ENCODE data around the gene CARM1. TPM values are rescaled to one million over a fixed set of nuclear protein-coding genes. Genes with fewer than 3 reads are reported as not detected.
"Not testable (repeated sequence)": the region's sequence is repeated elsewhere in the genome, so short reads cannot be mapped to it uniquely, and the experiment has no call there.

Gene CARM1
- total RNA-seq, 4 donors from 2014 or later = 6.4 to 50.4 (median 18.7) TPM

DNA sequence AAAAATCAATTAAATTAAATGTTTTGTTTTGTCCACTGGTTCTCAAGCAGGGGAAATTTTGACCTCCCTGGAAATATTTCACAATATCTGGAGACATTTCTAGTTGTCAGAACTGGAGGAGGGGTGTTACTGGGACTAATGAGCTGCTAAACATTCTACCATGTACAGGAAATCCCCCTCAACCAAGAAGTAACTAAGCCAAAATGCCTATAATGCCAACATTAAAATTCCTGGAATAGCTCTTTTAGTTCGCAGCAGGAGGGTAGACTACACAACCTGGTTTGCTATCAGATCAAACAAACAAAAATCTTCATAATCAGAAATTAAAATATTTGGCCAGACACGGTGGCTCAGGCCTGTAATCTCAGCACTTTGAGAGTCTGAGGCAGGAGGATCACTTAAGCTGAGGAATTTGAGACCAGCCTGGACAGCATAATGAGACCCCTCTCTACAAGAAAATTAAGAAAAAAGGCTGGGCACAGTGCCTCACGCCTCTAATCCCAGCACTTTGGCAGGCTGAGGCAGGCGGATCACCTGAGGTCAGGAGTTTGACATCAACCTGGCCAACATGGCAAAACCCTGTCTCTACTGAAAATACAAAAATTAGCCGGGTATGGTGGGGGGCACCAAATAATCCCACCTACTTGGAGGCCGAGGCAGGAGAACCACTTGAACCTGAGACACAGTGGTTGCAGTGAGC is 75.8 kb downstream of the CARM1 start:
- no peak overlapping the region for H3K27ac ChIP-seq
- H3K9me3 ChIP-seq = no peaks in the 10 kb centered on the region
- intact Hi-C loops (cut with DNase I; ENCODE audit: low total_unique reads) = no loop called here
- H3K36me3 ChIP-seq = no peaks in the 10 kb centered on the region
- TF ChIP-seq POLR2A (IDR thresholded peaks at IDR 0.05) = no peak
- TF ChIP-seq, protein P1, sequence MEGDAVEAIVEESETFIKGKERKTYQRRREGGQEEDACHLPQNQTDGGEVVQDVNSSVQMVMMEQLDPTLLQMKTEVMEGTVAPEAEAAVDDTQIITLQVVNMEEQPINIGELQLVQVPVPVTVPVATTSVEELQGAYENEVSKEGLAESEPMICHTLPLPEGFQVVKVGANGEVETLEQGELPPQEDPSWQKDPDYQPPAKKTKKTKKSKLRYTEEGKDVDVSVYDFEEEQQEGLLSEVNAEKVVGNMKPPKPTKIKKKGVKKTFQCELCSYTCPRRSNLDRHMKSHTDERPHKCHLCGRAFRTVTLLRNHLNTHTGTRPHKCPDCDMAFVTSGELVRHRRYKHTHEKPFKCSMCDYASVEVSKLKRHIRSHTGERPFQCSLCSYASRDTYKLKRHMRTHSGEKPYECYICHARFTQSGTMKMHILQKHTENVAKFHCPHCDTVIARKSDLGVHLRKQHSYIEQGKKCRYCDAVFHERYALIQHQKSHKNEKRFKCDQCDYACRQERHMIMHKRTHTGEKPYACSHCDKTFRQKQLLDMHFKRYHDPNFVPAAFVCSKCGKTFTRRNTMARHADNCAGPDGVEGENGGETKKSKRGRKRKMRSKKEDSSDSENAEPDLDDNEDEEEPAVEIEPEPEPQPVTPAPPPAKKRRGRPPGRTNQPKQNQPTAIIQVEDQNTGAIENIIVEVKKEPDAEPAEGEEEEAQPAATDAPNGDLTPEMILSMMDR (IDR thresholded peaks at IDR 0.05) = no peak
- no peak overlapping the region for H3K4me3 ChIP-seq
- no peaks in the 10 kb centered on the region for H3K4me1 ChIP-seq
- no peaks in the 10 kb centered on the region for H3K27me3 ChIP-seq
- no peak for DNase-seq

DNA sequence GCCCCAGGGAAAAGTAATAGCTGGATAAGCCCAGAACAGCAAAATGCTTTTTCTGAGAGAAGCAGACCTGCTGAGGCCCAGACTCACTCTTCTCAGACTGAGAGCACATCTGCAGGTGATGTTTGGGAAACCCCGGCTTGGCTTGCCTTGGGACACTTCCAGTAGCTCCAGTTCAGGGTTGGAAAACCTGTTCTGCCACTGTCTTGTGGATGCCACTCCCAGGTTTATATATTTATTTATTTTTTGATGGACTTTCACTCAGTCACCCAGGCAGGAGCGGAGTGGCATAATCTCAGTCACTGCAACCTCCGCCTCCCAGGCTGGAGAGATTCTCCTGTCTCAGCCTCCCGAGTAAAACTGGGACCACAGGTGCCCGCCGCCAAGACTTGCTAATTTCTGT is 81.5 kb downstream of the CARM1 start:
- Histone ChIP-seq H3K4me1 (no peaks in the 10 kb centered on the region), H3K4me3 (no peak overlapping the region), H3K9me3 (no peaks in the 10 kb centered on the region), H3K36me3 (no peaks in the 10 kb centered on the region), H3K27me3 (no peaks in the 10 kb centered on the region), H3K27ac (no peak overlapping the region)
- DNase-seq = no peak
- TF ChIP-seq, protein P1 (IDR thresholded peaks at IDR 0.05) = no peak
- TF ChIP-seq POLR2A (IDR thresholded peaks at IDR 0.05) = no peak
- intact Hi-C loops (cut with DNase I; ENCODE audit: low total_unique reads) = no loop called here

DNA sequence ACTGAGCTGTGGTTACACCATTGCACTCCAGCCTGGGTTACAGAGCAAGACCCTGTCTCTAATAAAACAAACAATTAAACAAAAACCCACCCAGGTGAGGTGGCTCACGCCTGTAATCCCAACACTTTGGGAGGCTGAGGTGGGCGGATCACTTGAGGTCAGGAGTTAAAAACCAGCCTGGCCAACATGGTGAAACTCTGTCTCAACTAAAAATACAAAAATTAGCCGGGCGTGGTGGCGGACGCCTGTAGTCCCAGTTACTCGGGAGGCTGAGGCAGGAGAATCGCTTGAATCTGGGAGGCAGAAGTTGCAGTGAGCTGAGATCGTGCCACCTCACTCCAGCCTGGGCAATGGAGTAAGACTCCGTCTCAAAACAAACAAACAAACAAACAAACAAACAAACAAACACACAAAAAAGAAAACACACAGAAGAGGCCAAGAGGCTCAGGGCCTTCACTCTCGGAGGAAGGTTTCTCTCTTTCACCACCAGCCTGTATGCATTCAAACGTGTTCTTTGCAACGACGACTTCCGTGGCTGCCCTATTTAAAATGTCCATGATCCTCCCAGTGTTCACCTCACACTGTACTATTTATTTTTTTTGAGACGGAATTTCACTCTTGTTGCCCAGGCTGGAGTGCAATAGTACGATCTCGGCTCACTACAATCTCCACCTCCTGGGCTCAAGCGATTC is 88.1 kb downstream of the CARM1 start:
- H3K27ac ChIP-seq; DNase-seq; H3K9me3 ChIP-seq; intact Hi-C loops (cut with DNase I; ENCODE audit: low total_unique reads); H3K4me1 ChIP-seq; H3K36me3 ChIP-seq; H3K4me3 ChIP-seq; H3K27me3 ChIP-seq: not testable (repeated sequence)

DNA sequence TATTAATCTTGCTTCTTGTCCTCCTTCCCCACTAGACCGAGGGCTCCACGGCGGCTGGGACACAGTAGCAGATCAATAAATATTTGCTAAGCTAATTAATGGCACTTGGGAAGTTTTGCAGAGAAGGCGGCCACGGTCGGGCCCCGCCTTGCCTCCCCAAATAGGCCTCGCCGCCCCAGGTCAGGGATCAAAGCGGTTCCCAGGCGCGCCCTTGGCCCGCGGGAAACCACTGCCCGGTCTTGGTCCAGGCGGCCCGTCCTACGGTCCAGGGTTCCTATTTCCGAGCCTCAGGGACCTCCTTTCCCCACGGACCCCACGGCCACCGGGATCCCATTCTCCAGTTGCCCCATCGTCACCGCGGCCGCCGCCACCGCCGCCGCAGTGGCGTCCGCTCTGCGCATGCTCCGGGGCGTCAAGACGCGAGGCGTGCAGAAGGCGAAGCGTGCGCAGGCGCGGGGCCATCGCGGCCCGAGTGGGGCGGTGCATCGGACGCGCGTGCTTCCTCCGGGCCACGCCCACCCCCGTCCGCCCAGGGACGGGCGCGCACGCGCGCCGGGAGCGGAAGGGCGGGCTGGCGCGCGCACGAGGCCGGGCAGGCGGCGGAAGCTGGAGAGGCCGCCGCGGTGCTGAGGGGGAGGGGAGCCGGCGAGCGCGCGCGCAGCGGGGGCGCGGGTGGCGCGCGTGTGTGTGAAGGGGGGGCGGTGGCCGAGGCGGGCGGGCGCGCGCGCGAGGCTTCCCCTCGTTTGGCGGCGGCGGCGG is 89.1 kb downstream of the CARM1 start, which contains the start of gene SMARCA4:
Gene SMARCA4, plus strand, starts transcription at position 717 of the 759 bp plus-strand sequence. CDS start 23,122 bp downstream, outside the sequence.
- Histone ChIP-seq H3K36me3 (no peaks in the 10 kb centered on the region), H3K27me3 (no peaks in the 10 kb centered on the region), H3K4me3 (peak within 1 kb of the TSS; percentile 63 to 89), H3K27ac (peak within 1 kb of the TSS; percentile 93), H3K4me1 (peaks cover 0 to 6% of the 10 kb centered on the region in 2 donors), H3K9me3 (no peaks in the 10 kb centered on the region)
- peak; percentile 95 to 98 for DNase-seq
- peak; percentile 95 to 96 for TF ChIP-seq POLR2A (IDR thresholded peaks at IDR 0.05)
- TF ChIP-seq, protein P1 (IDR thresholded peaks at IDR 0.05) = peak in 1 of 4 experiments; percentile 29
- intact Hi-C loops (cut with DNase I; ENCODE audit: low total_unique reads) = no loop called here

DNA sequence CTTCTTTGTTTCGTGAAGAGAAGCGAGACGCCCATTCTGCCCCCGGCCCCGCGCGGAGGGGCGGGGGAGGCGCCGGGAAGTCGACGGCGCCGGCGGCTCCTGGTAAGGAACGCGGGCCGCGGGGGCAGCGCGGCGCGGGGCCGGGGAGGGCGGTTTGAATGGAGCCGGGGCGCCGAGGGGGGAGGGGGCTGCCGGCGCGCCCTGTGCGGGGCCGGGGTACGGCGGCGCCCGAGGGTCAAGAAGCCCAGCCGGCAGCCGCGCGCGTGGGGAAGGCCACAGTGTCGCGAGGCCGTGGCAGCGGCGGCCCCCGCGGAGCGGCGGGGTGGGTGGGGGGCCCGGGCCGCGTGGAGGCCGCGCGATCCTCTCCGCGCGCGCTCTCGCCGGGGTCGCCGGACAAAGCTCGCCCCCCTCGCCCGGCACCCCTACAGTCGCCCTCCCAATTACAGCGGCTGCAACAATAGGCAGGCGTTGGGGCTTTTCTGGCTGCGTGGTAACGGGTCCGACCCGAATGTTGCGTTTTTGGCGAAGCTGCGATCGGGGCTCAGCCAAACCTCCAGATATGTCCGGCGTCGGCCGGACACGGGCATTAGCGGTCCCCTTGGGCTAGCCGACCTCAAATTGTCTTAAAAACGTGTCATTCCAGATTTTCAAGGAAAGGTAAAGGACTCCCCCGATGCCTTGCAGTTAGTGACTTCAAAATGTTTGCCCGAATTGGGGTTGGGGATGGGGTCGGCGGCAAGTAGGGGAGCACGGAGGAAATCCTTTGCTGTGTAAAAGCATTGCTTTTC is 89.9 kb downstream of the CARM1 start:
- no peaks in the 10 kb centered on the region for H3K9me3 ChIP-seq
- peak overlapping the region; percentile 92 to 93 for H3K27ac ChIP-seq

More for the DNA sequence above, 89.9 kb downstream of the CARM1 start:
- DNase-seq = peak in 1 of 2 donors; percentile 36
- Histone ChIP-seq H3K4me3 (peak overlapping the region; percentile 63 to 87), H3K4me1 (peaks cover 0 to 6% of the 10 kb centered on the region in 2 donors), H3K36me3 (no peaks in the 10 kb centered on the region), H3K27me3 (no peaks in the 10 kb centered on the region)
- intact Hi-C loops (cut with DNase I; ENCODE audit: low total_unique reads) = no loop called here
- TF ChIP-seq, protein P1 (IDR thresholded peaks at IDR 0.05) = no peak
- no peak for TF ChIP-seq POLR2A (IDR thresholded peaks at IDR 0.05)
